Spinal cord (tissue), 10 donors: Measurements from ENCODE around the gene CRY2. TPM values are rescaled to one million over a fixed set of nuclear protein-coding genes. Genes with fewer than 3 reads are reported as not detected.

ENCODE experiments used
- DNase-seq, 6 donors: peaks; one replicate each; pipeline versions ENCODE4 v3.0.0 to v3.0.0-alpha.2; 2013 to 2015; ENCODE audit warnings: low spot score in 6 of 6, low read depth in 4 of 6
- H3K27ac ChIP-seq: one replicate; pipeline ENCODE4 v1.5.1; 2013; ENCODE audit warnings: low read depth, low read length, control low read depth
- H3K27me3 ChIP-seq: one replicate; pipeline ENCODE4 v1.6.1; 2013; ENCODE audit warnings: low read length; ENCODE audit not compliant: control insufficient read depth, insufficient read depth
- H3K36me3 ChIP-seq: one replicate; pipeline ENCODE4 v1.6.1; 2013; ENCODE audit warnings: low read length; ENCODE audit not compliant: control insufficient read depth, insufficient read depth
- H3K4me1 ChIP-seq: one replicate; pipeline ENCODE4 v1.6.1; 2013; ENCODE audit warnings: low read length; ENCODE audit not compliant: control insufficient read depth, insufficient read depth
- H3K4me3 ChIP-seq: one replicate; pipeline ENCODE4 v1.5.1; 2013; ENCODE audit warnings: low read depth, low read length, control low read depth
- H3K9me3 ChIP-seq: one replicate; pipeline ENCODE4 v1.6.1; 2013; ENCODE audit warnings: low read length; ENCODE audit not compliant: control insufficient read depth, insufficient read depth
- WGBS: methylation state at CpG from one replicate; pipeline ENCODE4 v1.1.5; 2013; ENCODE audit warnings: missing lambda C conversion rate; ENCODE audit not compliant: insufficient coverage; 5-methylcytosine and 5-hydroxymethylcytosine counted together
- polyA plus RNA-seq, 2 donors: library from polyadenylated mRNA; unstranded; fragments of 120-200 nt; gene quantifications; one replicate each; pipeline ENCODE4 v1.2.1, GENCODE V29; 2013; ENCODE audit not compliant: insufficient read length in 2 of 2
- total RNA-seq, 2 donors: library from RNA; depleted of rRNA in 1 of 2; stranded (reverse); fragments of 120-200 nt in 1 of 2; fragments of >200 nt in 1 of 2; gene quantifications; one replicate each; pipeline versions ENCODE4 v1.2.3 to v1.2.4, GENCODE V29; 2013 to 2014
- donor health status: healthy.

CRY2 gene
- total and polyA plus RNA-seq, 4 donors, result 38.9 to 45.2 (median 41.7) TPM

DNA sequence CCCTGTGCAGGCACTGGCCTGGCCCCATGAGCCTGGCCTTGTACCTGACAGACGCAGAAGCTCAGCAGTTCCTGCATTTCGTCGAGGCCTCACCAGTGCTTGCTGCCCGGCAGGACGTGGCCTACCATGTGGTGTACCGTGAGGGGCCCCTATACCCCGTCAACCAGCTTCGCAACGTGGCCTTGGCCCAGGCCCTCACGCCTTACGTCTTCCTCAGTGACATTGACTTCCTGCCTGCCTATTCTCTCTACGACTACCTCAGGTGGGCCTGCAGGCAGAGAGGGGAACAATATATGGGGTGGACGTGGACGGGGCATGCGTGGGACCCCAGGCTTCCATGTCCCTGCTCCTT, 80.0 kb downstream of the CRY2 start:
- no peak overlapping the region for H3K4me3 ChIP-seq
- peaks cover 46% of the 10 kb centered on the region for H3K36me3 ChIP-seq
- 71% methylated on average over 12 of the region's 15 CpGs for WGBS
- H3K27ac ChIP-seq, result no peak overlapping the region
- no peak for DNase-seq
- H3K27me3 ChIP-seq, result peaks cover 17% of the 10 kb centered on the region
- H3K4me1 ChIP-seq, result peaks cover 29% of the 10 kb centered on the region
- H3K9me3 ChIP-seq, result no peaks in the 10 kb centered on the region

DNA sequence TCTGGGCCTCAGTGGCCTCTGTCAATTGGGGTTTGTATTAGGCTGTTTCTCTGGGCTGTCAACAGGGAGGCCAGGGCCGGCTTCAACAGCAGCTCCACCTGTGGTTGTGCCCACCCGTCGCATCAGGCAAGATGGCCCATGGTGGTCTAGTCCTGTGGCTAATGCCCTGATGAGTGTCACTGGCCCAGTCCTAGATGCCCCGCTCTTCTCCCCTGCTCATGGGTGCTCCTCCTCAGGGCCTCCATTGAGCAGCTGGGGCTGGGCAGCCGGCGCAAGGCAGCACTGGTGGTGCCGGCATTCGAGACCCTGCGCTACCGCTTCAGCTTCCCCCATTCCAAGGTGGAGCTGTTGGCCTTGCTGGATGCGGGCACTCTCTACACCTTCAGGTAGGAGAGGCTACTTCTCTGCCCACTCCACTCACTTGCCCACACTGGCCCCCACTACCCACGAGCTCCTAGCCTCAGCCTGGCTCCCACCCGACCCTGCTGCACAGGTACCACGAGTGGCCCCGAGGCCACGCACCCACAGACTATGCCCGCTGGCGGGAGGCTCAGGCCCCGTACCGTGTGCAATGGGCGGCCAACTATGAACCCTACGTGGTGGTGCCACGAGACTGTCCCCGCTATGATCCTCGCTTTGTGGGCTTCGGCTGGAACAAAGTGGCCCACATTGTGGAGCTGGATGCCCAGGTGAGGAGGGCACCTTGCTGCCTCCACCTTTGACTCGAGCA, 80.6 kb downstream of the CRY2 start:
- no peak for DNase-seq
- Histone ChIP-seq H3K4me1 (peaks cover 26% of the 10 kb centered on the region), H3K27ac (no peak overlapping the region), H3K4me3 (no peak overlapping the region), H3K9me3 (no peaks in the 10 kb centered on the region), H3K27me3 (peaks cover 16% of the 10 kb centered on the region), H3K36me3 (peaks cover 47% of the 10 kb centered on the region)
- 94% methylated on average over 24 of the region's 27 CpGs for WGBS

DNA sequence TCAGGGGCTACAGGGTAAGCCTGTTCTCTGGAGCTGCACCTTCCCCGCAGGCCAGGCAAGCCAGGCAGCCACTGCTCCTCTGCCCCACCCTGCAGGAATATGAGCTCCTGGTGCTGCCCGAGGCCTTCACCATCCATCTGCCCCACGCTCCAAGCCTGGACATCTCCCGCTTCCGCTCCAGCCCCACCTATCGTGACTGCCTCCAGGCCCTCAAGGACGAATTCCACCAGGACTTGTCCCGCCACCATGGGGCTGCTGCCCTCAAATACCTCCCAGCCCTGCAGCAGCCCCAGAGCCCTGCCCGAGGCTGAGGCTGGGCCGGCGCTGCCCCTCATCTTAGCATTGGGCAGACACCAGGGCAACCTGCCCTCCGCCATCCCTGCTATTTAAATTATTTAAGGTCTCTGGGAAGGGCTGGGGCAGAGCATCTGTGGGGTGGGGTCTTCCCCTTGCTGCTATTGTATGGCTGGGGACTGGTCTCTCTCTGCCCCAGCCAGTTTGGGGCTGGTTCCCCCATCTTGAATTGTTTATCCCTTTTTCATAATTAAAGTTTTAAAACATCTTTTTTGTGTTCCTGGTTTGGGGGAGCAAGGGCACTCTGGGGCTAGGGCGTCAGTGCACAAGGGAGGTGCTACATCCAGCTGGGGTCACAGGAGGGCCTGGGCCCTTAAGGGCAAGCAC, 81.4 kb downstream of the CRY2 start:
- Histone ChIP-seq H3K27ac (no peak overlapping the region), H3K9me3 (no peaks in the 10 kb centered on the region), H3K36me3 (peaks cover 47% of the 10 kb centered on the region), H3K4me3 (no peak overlapping the region), H3K27me3 (peaks cover 10% of the 10 kb centered on the region), H3K4me1 (peaks cover 28% of the 10 kb centered on the region)
- 91% methylated on average over 11 of the region's 13 CpGs for WGBS
- DNase-seq, result no peak

DNA sequence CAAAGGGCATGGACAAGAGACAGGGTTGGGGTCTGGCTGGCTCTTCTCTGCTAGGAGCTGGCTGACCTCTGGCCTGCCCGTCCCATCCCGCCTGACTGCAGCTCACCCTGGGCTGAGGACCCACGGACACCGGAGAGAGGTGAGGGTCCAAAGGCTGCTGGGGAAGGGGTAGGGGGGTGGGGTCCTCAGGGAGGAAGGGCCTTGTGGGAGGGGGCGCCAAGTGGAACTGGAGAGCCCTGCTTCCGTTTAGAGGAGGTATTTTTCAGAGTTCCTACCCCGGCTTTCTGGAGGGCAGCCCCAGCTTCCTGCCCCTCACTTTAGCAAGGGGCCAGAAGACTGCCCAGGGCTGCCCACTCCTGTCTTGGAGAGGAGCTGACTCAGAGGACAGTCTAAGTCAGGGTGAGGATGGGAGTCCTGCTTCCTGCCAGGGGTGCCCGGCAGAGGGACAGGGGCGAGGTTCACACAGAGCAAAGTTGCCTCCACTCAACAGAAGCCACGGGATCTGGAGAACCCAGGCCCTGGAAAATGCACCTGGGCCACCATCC, 82.3 kb downstream of the CRY2 start:
- Histone ChIP-seq H3K36me3 (peaks cover 56% of the 10 kb centered on the region), H3K27me3 (peaks cover 2% of the 10 kb centered on the region), H3K27ac (no peak overlapping the region), H3K9me3 (no peaks in the 10 kb centered on the region), H3K4me1 (peaks cover 34% of the 10 kb centered on the region), H3K4me3 (no peak overlapping the region)
- 88% methylated on average over 5 of the region's 10 CpGs for WGBS
- no peak for DNase-seq

DNA sequence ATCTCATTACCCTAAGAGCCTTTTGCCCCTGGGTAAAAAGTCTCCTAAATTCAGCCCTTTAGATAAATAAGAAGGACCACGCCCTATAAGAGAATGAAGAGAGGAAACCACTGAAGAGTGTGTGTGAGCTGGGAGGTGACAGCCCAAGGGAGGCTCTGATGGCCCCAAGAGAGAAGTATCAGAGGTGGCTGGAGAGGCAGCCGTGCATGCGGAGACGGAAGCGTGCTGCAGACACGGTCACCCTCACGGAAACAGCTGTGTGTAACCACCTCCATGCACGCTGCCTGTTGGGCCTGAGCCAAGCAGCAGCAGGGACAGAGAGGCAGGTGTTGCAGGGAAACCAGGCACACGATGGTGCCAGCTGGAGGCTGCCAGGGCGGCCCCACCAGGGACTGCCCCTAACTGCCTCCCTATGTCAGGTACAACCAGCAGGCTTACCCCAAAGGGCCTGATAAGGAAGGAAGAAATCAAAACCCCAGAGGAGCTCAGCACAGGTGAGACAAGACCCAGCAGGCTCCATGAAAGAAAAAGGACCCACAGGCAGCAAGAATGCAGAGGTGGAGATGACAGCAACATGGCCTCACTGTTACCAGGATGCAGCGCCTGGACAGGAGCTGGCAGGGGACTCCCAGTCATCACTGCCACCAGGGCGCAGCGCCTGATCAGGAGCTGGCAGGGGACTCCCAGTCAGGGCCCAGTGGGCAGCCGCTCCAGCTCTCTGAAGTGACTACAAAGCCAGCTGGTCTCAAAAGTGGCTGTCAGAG, 82.9 kb downstream of the CRY2 start:
- Histone ChIP-seq H3K4me3 (no peak overlapping the region), H3K27me3 (no peaks in the 10 kb centered on the region), H3K9me3 (no peaks in the 10 kb centered on the region), H3K36me3 (peaks cover 63% of the 10 kb centered on the region), H3K4me1 (peaks cover 34% of the 10 kb centered on the region), H3K27ac (no peak overlapping the region)
- DNase-seq, result peak in 1 of 6 donors; percentile 46
- 65% methylated on average over 13 of the region's 14 CpGs for WGBS

DNA sequence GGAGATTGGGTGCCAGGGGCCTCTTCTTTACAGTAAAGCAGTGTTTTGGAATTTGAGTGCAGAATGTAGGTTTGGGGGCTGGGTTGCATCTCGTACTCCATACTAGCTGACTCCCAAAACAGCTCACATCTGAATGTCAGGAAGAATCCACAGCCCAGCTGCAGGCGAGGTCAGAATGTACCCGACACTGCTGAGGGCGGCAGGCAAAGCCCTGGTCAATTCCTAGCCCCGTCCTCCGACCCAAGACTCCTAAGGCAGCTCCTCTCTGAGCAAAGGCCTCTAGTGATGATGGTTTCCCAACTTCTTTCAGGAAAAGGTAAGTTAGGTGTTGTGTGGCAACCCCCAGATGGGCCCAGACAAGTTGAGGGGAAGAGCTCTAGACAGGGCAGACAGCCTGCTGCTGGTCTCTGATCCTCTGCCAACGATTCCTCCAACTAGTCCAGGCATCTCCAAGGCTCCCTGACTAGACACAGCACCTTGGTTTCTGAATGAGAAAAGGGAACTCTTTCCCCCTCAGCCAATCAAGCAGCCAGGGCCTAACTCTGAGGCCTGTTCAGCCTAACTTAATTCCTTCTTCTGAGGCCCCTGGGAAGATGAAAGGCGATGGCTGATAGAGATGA, 83.8 kb downstream of the CRY2 start:
- H3K27ac ChIP-seq, result no peak overlapping the region
- WGBS, result 85% methylated on average over 7 of the region's 8 CpGs

DNA sequence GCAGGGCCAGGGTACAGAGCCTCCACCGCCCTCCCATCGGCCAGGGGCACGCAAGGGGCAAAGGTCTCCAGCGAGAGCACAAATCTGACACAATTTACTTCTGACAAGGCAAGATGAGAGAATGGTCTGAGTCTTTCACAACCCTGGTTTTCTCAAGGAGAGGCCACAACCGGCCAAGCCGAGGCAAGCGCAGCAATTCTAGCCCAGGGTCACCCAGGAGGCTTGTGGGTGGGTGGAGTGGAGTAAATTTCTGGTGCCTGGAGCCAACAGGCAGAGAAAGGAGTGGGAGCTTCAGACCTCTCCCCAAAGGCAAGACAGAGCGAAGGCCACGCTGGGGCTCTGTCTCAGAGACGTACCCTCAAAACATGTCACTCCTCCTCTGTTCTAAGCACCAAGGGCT, 84.5 kb downstream of the CRY2 start:
- no peaks in the 10 kb centered on the region for H3K9me3 ChIP-seq
- no peak for DNase-seq
- H3K27me3 ChIP-seq, result no peaks in the 10 kb centered on the region
- H3K27ac ChIP-seq, result no peak overlapping the region
- peaks cover 65% of the 10 kb centered on the region for H3K36me3 ChIP-seq
- WGBS, result 85% methylated on average over 10 of the region's 10 CpGs
- H3K4me1 ChIP-seq, result peaks cover 34% of the 10 kb centered on the region
- no peak overlapping the region for H3K4me3 ChIP-seq

More for the DNA sequence above, 83.8 kb downstream of the CRY2 start:
- no peaks in the 10 kb centered on the region for H3K9me3 ChIP-seq
- no peak overlapping the region for H3K4me3 ChIP-seq
- DNase-seq, result no peak
- peaks cover 70% of the 10 kb centered on the region for H3K36me3 ChIP-seq
- peaks cover 34% of the 10 kb centered on the region for H3K4me1 ChIP-seq
- H3K27me3 ChIP-seq, result no peaks in the 10 kb centered on the region

DNA sequence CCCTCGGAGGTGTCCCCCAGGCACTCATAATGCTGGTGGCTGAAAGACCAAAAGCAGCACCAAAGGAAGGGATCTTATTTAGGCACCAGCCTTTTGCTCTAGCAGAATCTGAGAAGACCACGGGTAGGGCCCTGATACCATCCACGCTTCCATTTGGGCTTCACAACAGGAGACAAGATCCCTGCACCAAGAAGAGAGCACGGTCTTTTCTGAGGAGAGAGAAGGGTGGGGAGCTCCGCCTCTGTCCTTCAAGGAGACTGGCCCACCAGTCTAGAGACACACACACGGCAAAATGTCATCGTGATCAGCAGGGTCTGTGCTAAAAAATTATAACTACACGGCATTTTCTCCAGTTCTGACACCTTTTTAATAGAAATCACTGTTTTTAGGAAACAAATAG, 84.9 kb downstream of the CRY2 start:
- no peaks in the 10 kb centered on the region for H3K9me3 ChIP-seq
- DNase-seq, result no peak
- WGBS, result 93% methylated on average over 6 of the region's 8 CpGs
- H3K4me3 ChIP-seq, result no peak overlapping the region
- no peaks in the 10 kb centered on the region for H3K27me3 ChIP-seq
- peaks cover 34% of the 10 kb centered on the region for H3K4me1 ChIP-seq
- H3K36me3 ChIP-seq, result peaks cover 62% of the 10 kb centered on the region
- H3K27ac ChIP-seq, result no peak overlapping the region
